Measurements from ENCODE around the gene WWOX. TPM values are rescaled to one million over a fixed set of nuclear protein-coding genes. Genes with fewer than 3 reads are reported as not detected.
"Not testable (repeated sequence)": the region's sequence is repeated elsewhere in the genome, so short reads cannot be mapped to it uniquely, and the experiment has no call there.

Gene WWOX
- total and polyA plus RNA-seq, 10 donors = 5.9 to 90.3 (median 26.4) TPM

DNA sequence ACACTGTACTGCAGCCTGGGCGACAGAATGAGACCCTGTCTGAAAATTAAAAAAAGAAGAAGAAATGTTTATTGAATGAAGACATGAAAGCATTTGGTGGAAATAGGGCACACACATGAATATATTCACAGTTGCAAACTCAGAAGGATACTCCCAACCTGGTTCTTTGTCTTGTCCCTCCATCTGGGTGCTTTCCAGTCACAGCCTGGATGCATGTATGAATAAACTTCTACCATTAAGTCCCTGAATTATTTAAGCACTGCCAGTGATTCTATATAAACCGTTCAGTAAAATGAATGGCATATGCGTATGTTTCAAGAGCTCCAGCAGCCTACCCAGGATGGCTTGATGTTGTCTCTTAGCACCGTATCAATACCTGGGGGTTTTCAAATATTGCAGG lies 591.1 kb downstream of the WWOX start:
- 95 to 98% (median 97%) methylated on average over 4 of the region's 4 CpGs for WGBS, 5 donors
- Histone ChIP-seq H3K4me1 (no peaks in the 10 kb centered on the region), H3K36me3 (no peaks in the 10 kb centered on the region), H3K27ac (no peak overlapping the region), H3K4me3 (no peak overlapping the region), H3K9me3 (no peaks in the 10 kb centered on the region), H3K27me3 (replicated peaks in 1 of 7) (no peaks in the 10 kb centered on the region)
- intact Hi-C loops (cut with DNase I; ENCODE audit: low total_unique reads) = no loop called here
- no peak for DNase-seq
- TF ChIP-seq POLR2A (IDR thresholded peaks at IDR 0.05) = no peak
- TF ChIP-seq, protein P1, sequence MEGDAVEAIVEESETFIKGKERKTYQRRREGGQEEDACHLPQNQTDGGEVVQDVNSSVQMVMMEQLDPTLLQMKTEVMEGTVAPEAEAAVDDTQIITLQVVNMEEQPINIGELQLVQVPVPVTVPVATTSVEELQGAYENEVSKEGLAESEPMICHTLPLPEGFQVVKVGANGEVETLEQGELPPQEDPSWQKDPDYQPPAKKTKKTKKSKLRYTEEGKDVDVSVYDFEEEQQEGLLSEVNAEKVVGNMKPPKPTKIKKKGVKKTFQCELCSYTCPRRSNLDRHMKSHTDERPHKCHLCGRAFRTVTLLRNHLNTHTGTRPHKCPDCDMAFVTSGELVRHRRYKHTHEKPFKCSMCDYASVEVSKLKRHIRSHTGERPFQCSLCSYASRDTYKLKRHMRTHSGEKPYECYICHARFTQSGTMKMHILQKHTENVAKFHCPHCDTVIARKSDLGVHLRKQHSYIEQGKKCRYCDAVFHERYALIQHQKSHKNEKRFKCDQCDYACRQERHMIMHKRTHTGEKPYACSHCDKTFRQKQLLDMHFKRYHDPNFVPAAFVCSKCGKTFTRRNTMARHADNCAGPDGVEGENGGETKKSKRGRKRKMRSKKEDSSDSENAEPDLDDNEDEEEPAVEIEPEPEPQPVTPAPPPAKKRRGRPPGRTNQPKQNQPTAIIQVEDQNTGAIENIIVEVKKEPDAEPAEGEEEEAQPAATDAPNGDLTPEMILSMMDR (IDR thresholded peaks at IDR 0.05 in 8 of 11, conservative IDR thresholded peaks at IDR 0.05 in 3 of 11) = no peak
- no peak for TF ChIP-seq POLR2AphosphoS5 (IDR thresholded peaks at IDR 0.05)

DNA sequence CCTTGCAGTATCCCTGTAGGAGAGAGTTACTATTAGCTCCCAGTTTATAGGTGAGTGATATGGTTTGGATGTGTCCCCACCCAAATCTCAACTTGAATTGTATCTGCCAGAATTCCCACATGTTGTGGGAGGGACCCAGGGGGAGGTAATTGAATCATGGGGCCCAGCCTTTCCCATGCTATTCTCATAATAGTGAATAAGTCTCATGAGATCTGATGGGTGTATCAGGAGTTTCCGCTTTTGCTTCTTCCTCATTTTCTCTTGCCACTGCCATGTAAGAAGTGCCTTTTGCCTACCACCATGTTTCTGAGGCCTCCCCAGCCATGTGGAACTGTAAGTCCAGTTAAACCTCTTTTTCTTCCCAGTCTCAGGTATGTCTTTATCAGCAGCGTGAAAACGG lies 592.3 kb downstream of the WWOX start:
- 80 to 95% (median 88%) methylated on average over 3 of the region's 3 CpGs for WGBS, 5 donors
- H3K4me3 ChIP-seq; intact Hi-C loops (cut with DNase I; ENCODE audit: low total_unique reads); H3K4me1 ChIP-seq; H3K27me3 ChIP-seq (replicated peaks in 1 of 7); H3K27ac ChIP-seq; DNase-seq; H3K9me3 ChIP-seq; H3K36me3 ChIP-seq: not testable (repeated sequence)

DNA sequence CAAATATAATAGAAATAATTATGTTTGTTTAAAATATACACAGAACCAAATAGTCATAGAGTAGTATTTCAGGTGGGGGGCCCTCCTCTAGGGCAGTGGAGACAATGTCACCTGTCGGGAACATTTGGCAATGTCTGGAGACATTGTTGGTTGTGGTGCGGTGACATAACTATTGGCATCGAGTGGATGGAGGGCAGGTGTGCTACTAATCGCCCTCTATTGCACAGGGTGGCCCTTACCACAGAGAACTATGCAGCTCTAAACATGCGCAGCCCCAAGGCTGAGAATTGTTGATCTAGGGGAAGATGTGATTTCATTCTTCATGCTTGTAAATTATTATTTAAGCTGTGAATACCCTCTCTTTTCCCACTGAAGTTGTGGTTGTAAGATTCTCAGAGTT lies 594.0 kb downstream of the WWOX start:
- peaks cover 0 to 6% (median 0%) of the 10 kb centered on the region in 8 donors for H3K9me3 ChIP-seq
- no peaks in the 10 kb centered on the region for H3K27me3 ChIP-seq (replicated peaks in 1 of 7)
- H3K4me3 ChIP-seq = no peak overlapping the region
- H3K4me1 ChIP-seq = no peaks in the 10 kb centered on the region
- intact Hi-C loops (cut with DNase I; ENCODE audit: low total_unique reads) = no loop called here
- TF ChIP-seq, protein P1 (IDR thresholded peaks at IDR 0.05 in 8 of 11, conservative IDR thresholded peaks at IDR 0.05 in 3 of 11) = no peak
- H3K36me3 ChIP-seq = no peaks in the 10 kb centered on the region
- 89 to 97% (median 92%) methylated on average over 5 of the region's 5 CpGs for WGBS, 5 donors
- H3K27ac ChIP-seq = no peak overlapping the region
- no peak for DNase-seq

DNA sequence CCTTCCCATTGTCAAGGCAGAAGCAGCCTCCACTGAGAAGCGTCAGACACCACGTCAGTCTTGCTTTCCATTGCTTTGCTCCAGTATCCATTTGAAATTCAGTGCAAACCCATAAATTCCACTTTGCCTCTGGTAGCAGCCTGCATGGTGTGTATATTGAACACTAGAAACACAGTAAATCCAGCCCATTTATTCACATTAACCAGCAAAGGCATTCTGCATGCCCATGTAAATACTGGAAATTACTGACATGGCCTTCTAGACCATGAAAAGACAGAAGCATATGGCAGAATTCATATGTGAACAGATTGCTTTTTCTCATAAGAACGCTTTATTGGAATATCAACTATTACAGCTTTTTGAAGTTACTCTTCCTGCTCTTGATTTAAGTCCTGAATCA lies 595.0 kb downstream of the WWOX start:
- no peak for DNase-seq
- Histone ChIP-seq H3K36me3 (no peaks in the 10 kb centered on the region), H3K27ac (no peak overlapping the region), H3K27me3 (replicated peaks in 1 of 7) (no peaks in the 10 kb centered on the region), H3K4me3 (no peak overlapping the region), H3K9me3 (peaks cover 0 to 6% (median 0%) of the 10 kb centered on the region in 8 donors), H3K4me1 (no peaks in the 10 kb centered on the region)
- TF ChIP-seq POLR2AphosphoS5 (IDR thresholded peaks at IDR 0.05) (no peak), POLR2A (IDR thresholded peaks at IDR 0.05) (no peak)
- TF ChIP-seq, protein P1 (IDR thresholded peaks at IDR 0.05 in 8 of 11, conservative IDR thresholded peaks at IDR 0.05 in 3 of 11) = no peak
- WGBS, 5 donors = 85 to 95% (median 90%) methylated on average over 3 of the region's 3 CpGs
- intact Hi-C loops (cut with DNase I; ENCODE audit: low total_unique reads) = no loop called here

DNA sequence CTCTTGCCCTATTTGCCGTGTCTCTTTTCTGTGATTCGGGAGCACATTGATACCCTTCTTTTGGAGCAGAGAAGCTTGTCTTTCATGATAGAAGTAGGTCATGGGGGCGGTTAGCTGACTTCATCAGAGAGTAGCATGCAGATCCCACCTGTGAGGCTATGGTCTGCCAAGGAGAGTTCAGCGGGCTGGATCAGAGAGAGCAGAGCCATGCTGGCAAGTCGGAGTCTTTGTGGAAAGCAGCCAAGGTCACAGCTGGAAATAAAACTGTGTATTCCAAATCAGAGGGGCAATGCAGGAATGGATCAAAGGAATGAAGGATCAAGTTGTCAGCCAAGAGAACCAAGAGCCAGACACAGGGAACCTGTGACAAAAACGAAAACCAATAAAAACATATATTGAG lies 595.9 kb downstream of the WWOX start:
- Histone ChIP-seq H3K27ac (no peak overlapping the region), H3K4me3 (no peak overlapping the region), H3K36me3 (no peaks in the 10 kb centered on the region), H3K27me3 (replicated peaks in 1 of 7) (no peaks in the 10 kb centered on the region), H3K9me3 (peaks cover 0 to 6% (median 0%) of the 10 kb centered on the region in 8 donors), H3K4me1 (no peaks in the 10 kb centered on the region)
- TF ChIP-seq POLR2AphosphoS5 (IDR thresholded peaks at IDR 0.05) (no peak), POLR2A (IDR thresholded peaks at IDR 0.05) (no peak)
- TF ChIP-seq, protein P1 (IDR thresholded peaks at IDR 0.05 in 8 of 11, conservative IDR thresholded peaks at IDR 0.05 in 3 of 11) = no peak
- WGBS, 5 donors = 63 to 85% (median 74%) methylated on average over 6 of the region's 6 CpGs
- no peak for DNase-seq
- intact Hi-C loops (cut with DNase I; ENCODE audit: low total_unique reads) = no loop called here
